Measurements from ENCODE around the gene ZSCAN4. TPM values are rescaled to one million over a fixed set of nuclear protein-coding genes. Genes with fewer than 3 reads are reported as not detected.

The ZSCAN4 gene
- polyA plus RNA-seq, 1 donor from 2014 or later, result not detected

DNA sequence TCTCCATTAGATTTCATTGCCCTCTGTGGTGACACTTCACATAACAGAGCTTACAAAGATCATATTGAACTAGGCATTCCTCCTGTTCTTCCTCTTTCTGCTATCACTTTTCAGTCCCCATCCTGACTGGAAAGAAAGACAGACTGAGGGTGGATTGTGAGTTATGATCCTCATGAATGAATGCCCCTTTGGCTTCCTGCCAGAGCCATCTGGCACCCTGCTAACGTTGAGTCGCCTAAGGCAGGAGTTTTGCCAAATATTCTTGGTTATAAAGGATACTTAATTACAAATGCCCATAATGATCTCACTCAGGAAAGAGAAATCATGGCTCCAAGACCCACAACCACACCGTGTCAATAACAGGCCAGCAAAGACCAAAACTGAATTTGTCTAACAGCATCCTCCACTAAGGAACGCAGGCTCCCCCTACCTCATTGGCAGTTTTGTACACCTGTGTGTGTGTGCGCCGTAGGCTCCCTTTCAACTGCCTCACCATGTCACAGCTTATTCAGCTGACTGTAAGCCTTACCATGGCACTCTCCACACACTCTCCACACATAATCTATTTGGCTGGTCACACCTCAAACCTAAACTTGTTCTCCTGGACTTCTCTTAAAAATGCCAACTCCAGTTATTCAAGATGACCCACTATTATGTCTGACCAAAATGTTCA, 20.3 kb upstream of the ZSCAN4 start:
- TF ChIP-seq SMC3 (conservative IDR thresholded peaks at IDR 0.05; ENCODE audit: poor library complexity), result no peak
- H3K36me3 ChIP-seq (ENCODE audit: insufficient read depth, low read length), result peaks cover 4% of the 10 kb centered on the region

DNA sequence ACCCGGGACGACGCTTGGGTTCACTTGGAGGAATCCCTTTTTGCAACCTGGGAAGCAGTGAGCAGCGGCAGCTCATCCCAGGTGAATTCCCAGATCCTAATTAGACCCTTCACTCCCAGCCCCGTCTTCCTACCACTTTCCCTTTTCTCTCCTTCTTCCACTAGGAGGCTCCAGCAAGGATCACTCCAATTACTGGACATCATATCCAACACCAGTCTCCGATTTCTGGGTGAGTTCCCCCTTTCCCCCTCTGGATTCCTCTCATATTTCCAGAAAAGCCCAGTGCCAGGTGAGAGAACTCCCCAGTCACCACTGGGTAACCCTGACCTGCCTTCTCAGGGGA, 17.1 kb upstream of the ZSCAN4 start:
- Histone ChIP-seq H3K4me3 (ENCODE audit: low read length) (no peak overlapping the region), H3K36me3 (ENCODE audit: insufficient read depth, low read length) (no peaks in the 10 kb centered on the region), H3K27ac (ENCODE audit: low read length) (no peak overlapping the region), H3K79me2 (replicated peaks; ENCODE audit: insufficient read depth, low read length) (no peaks in the 10 kb centered on the region), H3F3A (ENCODE audit: insufficient read depth, low read length, poor library complexity, severe bottlenecking) (no peaks in the 10 kb centered on the region), H3K9me2 (ENCODE audit: insufficient read depth, low read length) (no peaks in the 10 kb centered on the region), H3K9ac (ENCODE audit: low read length) (no peak overlapping the region), H4K20me1 (ENCODE audit: insufficient read depth) (no peaks in the 10 kb centered on the region), H3K4me2 (ENCODE audit: low read length) (no peak overlapping the region), H2AFZ (ENCODE audit: low read depth, low read length) (no peak overlapping the region), H3K9me3 (ENCODE audit: low read length) (no peaks in the 10 kb centered on the region), H3K27me3 (ENCODE audit: insufficient read depth, low read depth, low read length) (no peaks in the 10 kb centered on the region)
- TF ChIP-seq TAF1 (IDR thresholded peaks at IDR 0.05; ENCODE audit: low read depth), result no peak
- no peak for TF ChIP-seq RAD21 (conservative IDR thresholded peaks at IDR 0.05)
- no peak for TF ChIP-seq MXI1 (conservative IDR thresholded peaks at IDR 0.05; ENCODE audit: poor library complexity, severe bottlenecking)
- TF ChIP-seq, protein P1, sequence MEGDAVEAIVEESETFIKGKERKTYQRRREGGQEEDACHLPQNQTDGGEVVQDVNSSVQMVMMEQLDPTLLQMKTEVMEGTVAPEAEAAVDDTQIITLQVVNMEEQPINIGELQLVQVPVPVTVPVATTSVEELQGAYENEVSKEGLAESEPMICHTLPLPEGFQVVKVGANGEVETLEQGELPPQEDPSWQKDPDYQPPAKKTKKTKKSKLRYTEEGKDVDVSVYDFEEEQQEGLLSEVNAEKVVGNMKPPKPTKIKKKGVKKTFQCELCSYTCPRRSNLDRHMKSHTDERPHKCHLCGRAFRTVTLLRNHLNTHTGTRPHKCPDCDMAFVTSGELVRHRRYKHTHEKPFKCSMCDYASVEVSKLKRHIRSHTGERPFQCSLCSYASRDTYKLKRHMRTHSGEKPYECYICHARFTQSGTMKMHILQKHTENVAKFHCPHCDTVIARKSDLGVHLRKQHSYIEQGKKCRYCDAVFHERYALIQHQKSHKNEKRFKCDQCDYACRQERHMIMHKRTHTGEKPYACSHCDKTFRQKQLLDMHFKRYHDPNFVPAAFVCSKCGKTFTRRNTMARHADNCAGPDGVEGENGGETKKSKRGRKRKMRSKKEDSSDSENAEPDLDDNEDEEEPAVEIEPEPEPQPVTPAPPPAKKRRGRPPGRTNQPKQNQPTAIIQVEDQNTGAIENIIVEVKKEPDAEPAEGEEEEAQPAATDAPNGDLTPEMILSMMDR (IDR thresholded peaks at IDR 0.05; ENCODE audit: poor library complexity, severe bottlenecking), result no peak
- no peak for TF ChIP-seq REST (IDR thresholded peaks at IDR 0.05; ENCODE audit: borderline replicate concordance)
- TF ChIP-seq EP300 (conservative IDR thresholded peaks at IDR 0.05; ENCODE audit: poor library complexity, severe bottlenecking), result no peak
- TF ChIP-seq SMC3 (conservative IDR thresholded peaks at IDR 0.05; ENCODE audit: poor library complexity), result no peak
- no peak for TF ChIP-seq EZH2 (IDR thresholded peaks at IDR 0.05; ENCODE audit: borderline replicate concordance, insufficient read depth, low read length, poor library complexity, severe bottlenecking)
- no peak for TF ChIP-seq POLR2AphosphoS5 (IDR thresholded peaks at IDR 0.05)

More for the DNA sequence above, 20.3 kb upstream of the ZSCAN4 start:
- no peaks in the 10 kb centered on the region for H3K79me2 ChIP-seq (replicated peaks; ENCODE audit: insufficient read depth, low read length)
- no peak overlapping the region for H3K9ac ChIP-seq (ENCODE audit: low read length)
- H3K27me3 ChIP-seq (ENCODE audit: insufficient read depth, low read depth, low read length), result no peaks in the 10 kb centered on the region
- no peak overlapping the region for H3K4me3 ChIP-seq (ENCODE audit: low read length)
- H3K9me3 ChIP-seq (ENCODE audit: low read length), result no peaks in the 10 kb centered on the region
- H2AFZ ChIP-seq (ENCODE audit: low read depth, low read length), result no peak overlapping the region
- no peak overlapping the region for H3K4me2 ChIP-seq (ENCODE audit: low read length)
- H3F3A ChIP-seq (ENCODE audit: insufficient read depth, low read length, poor library complexity, severe bottlenecking), result no peaks in the 10 kb centered on the region
- H3K9me2 ChIP-seq (ENCODE audit: insufficient read depth, low read length), result no peaks in the 10 kb centered on the region
- H3K27ac ChIP-seq (ENCODE audit: low read length), result no peak overlapping the region
- H4K20me1 ChIP-seq (ENCODE audit: insufficient read depth), result no peaks in the 10 kb centered on the region
